Measurements from ENCODE around the gene UGT2A3. TPM values are rescaled to one million over a fixed set of nuclear protein-coding genes. Genes with fewer than 3 reads are reported as not detected.

UGT2A3 gene
- not detected for total RNA-seq
- long read RNA-seq = 0 reads

GRCh38 chr4:68951078-68951805 is at the start of gene UGT2A3:
UGT2A3 (minus strand) TSS chr4:68951804; CDS start chr4:68951760, 44 bp downstream.
- Histone ChIP-seq H3K4me3 (no peak within 1 kb of the TSS), H3K27me3 (ENCODE audit: low read depth) (no peaks in the 10 kb centered on the region), H3K27ac (no peak within 1 kb of the TSS), H3K36me3 (no peaks in the 10 kb centered on the region), H3K9me3 (no peaks in the 10 kb centered on the region), H3K4me1 (no peaks in the 10 kb centered on the region)
- intact Hi-C loops (cut with DNase I) = no loop called here
- DNase-seq = no peak
- no peak for TF ChIP-seq CTCF (IDR thresholded peaks at IDR 0.05)
- ATAC-seq = no peak

GRCh38 chr4:68997040-68997439 is 45.4 kb upstream of the UGT2A3 start:
- Histone ChIP-seq H3K36me3 (no peaks in the 10 kb centered on the region), H3K27ac (no peak overlapping the region), H3K27me3 (ENCODE audit: low read depth) (no peaks in the 10 kb centered on the region), H3K4me3 (no peak overlapping the region), H3K9me3 (no peaks in the 10 kb centered on the region), H3K4me1 (no peaks in the 10 kb centered on the region)
- DNase-seq (no peak), ATAC-seq (no peak)
- no peak for TF ChIP-seq CTCF (IDR thresholded peaks at IDR 0.05)
- intact Hi-C loops (cut with DNase I) = no loop called here

- intact Hi-C loops (cut with DNase I) = no loop called here
- ATAC-seq = no peak
- H3K27ac ChIP-seq = no peak overlapping the region
- H3K27me3 ChIP-seq (ENCODE audit: low read depth) = no peaks in the 10 kb centered on the region
- H3K36me3 ChIP-seq = no peaks in the 10 kb centered on the region
- TF ChIP-seq CTCF (IDR thresholded peaks at IDR 0.05) = no peak
- no peak overlapping the region for H3K4me3 ChIP-seq
- DNase-seq = no peak
- no peaks in the 10 kb centered on the region for H3K4me1 ChIP-seq
- H3K9me3 ChIP-seq = no peaks in the 10 kb centered on the region
Observed at GRCh38 chr4:68995292-68995691, 43.7 kb upstream of the UGT2A3 start.

GRCh38 chr4:68987007-68987406 is 35.4 kb upstream of the UGT2A3 start:
- TF ChIP-seq CTCF (IDR thresholded peaks at IDR 0.05) = no peak
- intact Hi-C loops (cut with DNase I) = no loop called here

GRCh38 chr4:68985442-68985841 is 33.8 kb upstream of the UGT2A3 start:
- no peak for TF ChIP-seq CTCF (IDR thresholded peaks at IDR 0.05)
- no peaks in the 10 kb centered on the region for H3K9me3 ChIP-seq
- no peak for DNase-seq
- no peaks in the 10 kb centered on the region for H3K27me3 ChIP-seq (ENCODE audit: low read depth)
- no peaks in the 10 kb centered on the region for H3K36me3 ChIP-seq
- no peak overlapping the region for H3K27ac ChIP-seq
- H3K4me3 ChIP-seq = no peak overlapping the region
- no peaks in the 10 kb centered on the region for H3K4me1 ChIP-seq
- ATAC-seq = no peak
- intact Hi-C loops (cut with DNase I) = no loop called here

More at GRCh38 chr4:68987007-68987406, 35.4 kb upstream of the UGT2A3 start:
- H3K4me3 ChIP-seq = no peak overlapping the region
- H3K36me3 ChIP-seq = no peaks in the 10 kb centered on the region
- H3K27me3 ChIP-seq (ENCODE audit: low read depth) = no peaks in the 10 kb centered on the region
- ATAC-seq = no peak
- no peaks in the 10 kb centered on the region for H3K9me3 ChIP-seq
- H3K4me1 ChIP-seq = no peaks in the 10 kb centered on the region
- no peak overlapping the region for H3K27ac ChIP-seq
- no peak for DNase-seq
